H9 (cell line): ENCODE data around the gene PLA2G4C. TPM values are rescaled to one million over a fixed set of nuclear protein-coding genes. Genes with fewer than 3 reads are reported as not detected.

ENCODE experiments used
- DNase-seq: peaks from one replicate; pipeline ENCODE4 v3.0.0-alpha.2; 2017
- H2AFZ ChIP-seq: one replicate; pipeline ENCODE4 v1.6.1; 2013; ENCODE audit warnings: mild to moderate bottlenecking, low read length, control low read depth, moderate library complexity
- H2AK5ac ChIP-seq: 2 replicates; pipeline ENCODE4 v1.6.1; 2013; ENCODE audit warnings: low read length, control low read depth, mixed read lengths; ENCODE audit not compliant: insufficient read length
- H2BK120ac ChIP-seq: one replicate; pipeline ENCODE4 v1.6.1; 2013; ENCODE audit warnings: low read depth, mild to moderate bottlenecking, low read length, control low read depth, inconsistent platforms; ENCODE audit not compliant: poor library complexity, severe bottlenecking
- H2BK12ac ChIP-seq: 2 replicates; pipeline ENCODE4 v1.6.1; 2013; ENCODE audit warnings: low read length, control low read depth, mixed read lengths, low read depth; ENCODE audit not compliant: insufficient read length
- H2BK15ac ChIP-seq: 2 replicates; pipeline ENCODE4 v1.6.1; 2013; ENCODE audit warnings: low read depth, low read length, control low read depth
- H2BK20ac ChIP-seq: one replicate; pipeline ENCODE4 v1.6.1; 2013; ENCODE audit warnings: low read depth, mild to moderate bottlenecking, low read length, control low read depth, inconsistent platforms; ENCODE audit not compliant: poor library complexity, severe bottlenecking
- H2BK5ac ChIP-seq: 2 replicates; pipeline ENCODE4 v1.6.1; 2013; ENCODE audit warnings: low read length, control low read depth, mixed read lengths; ENCODE audit not compliant: insufficient read length
- H3K14ac ChIP-seq: 2 replicates; pipeline ENCODE4 v1.6.1; 2013; ENCODE audit warnings: low read length, control low read depth; ENCODE audit not compliant: insufficient read depth
- H3K18ac ChIP-seq: 2 replicates; pipeline ENCODE4 v1.6.1; 2013; ENCODE audit warnings: low read depth, mild to moderate bottlenecking, mixed read lengths, low read length, control low read depth; ENCODE audit not compliant: insufficient read length
- H3K23ac ChIP-seq: 2 replicates; pipeline ENCODE4 v1.6.1; 2013; ENCODE audit warnings: low read length, control low read depth, mixed read lengths, low read depth; ENCODE audit not compliant: insufficient read length
- H3K23me2 ChIP-seq: 2 replicates; pipeline ENCODE4 v1.6.1; 2013; ENCODE audit warnings: low read depth, mild to moderate bottlenecking, mixed read lengths, low read length, control low read depth; ENCODE audit not compliant: insufficient read length, poor library complexity, severe bottlenecking
- H3K27ac ChIP-seq: 2 replicates; pipeline ENCODE4 v1.5.1; 2013; ENCODE audit warnings: low read length, control low read depth, mixed read lengths, low read depth; ENCODE audit not compliant: insufficient read length
- H3K27me3 ChIP-seq: 2 replicates; pipeline ENCODE4 v1.6.1; 2013; ENCODE audit warnings: low read length, control low read depth, inconsistent platforms; ENCODE audit not compliant: insufficient read depth
- H3K4ac ChIP-seq: 2 replicates; pipeline ENCODE4 v1.6.1; 2013; ENCODE audit warnings: low read depth, mild to moderate bottlenecking, control low read depth, inconsistent platforms, low read length, moderate library complexity
- H3K4me1 ChIP-seq: 2 replicates; pipeline ENCODE4 v1.6.1; 2013; ENCODE audit warnings: low read length, control low read depth, inconsistent platforms; ENCODE audit not compliant: insufficient read depth
- H3K4me2 ChIP-seq: 2 replicates; pipeline ENCODE4 v1.6.1; 2013; ENCODE audit warnings: low read length, control low read depth, mixed read lengths; ENCODE audit not compliant: insufficient read length, insufficient read depth
- H3K56ac ChIP-seq: 2 replicates; pipeline ENCODE4 v1.6.1; 2013; ENCODE audit warnings: low read depth, mild to moderate bottlenecking, mixed read lengths, low read length, control low read depth; ENCODE audit not compliant: insufficient read length
- H3K79me1 ChIP-seq: 2 replicates; pipeline ENCODE4 v1.6.1; 2013; ENCODE audit warnings: low read depth, mild to moderate bottlenecking, moderate library complexity, low read length, control low read depth, inconsistent platforms; ENCODE audit not compliant: insufficient read depth, poor library complexity, severe bottlenecking
- H3K79me2 ChIP-seq: 2 replicates; pipeline ENCODE4 v1.6.1; 2013; ENCODE audit warnings: low read length, control low read depth, inconsistent platforms; ENCODE audit not compliant: insufficient read depth
- H3K9ac ChIP-seq: 2 replicates; pipeline ENCODE4 v1.6.1; 2013; ENCODE audit warnings: low read length, control low read depth, mixed read lengths; ENCODE audit not compliant: insufficient read length; ENCODE audit errors: extremely low read depth
- H3K9me3 ChIP-seq: one replicate; pipeline ENCODE4 v1.6.1; 2013; ENCODE audit warnings: low read depth, low read length, inconsistent platforms; ENCODE audit not compliant: control insufficient read depth
- H3T11ph ChIP-seq: one replicate; pipeline ENCODE4 v1.6.1; 2013; ENCODE audit warnings: mild to moderate bottlenecking, low read length, control low read depth, inconsistent platforms
- H4K20me1 ChIP-seq: one replicate; pipeline ENCODE4 v1.6.1; 2013; ENCODE audit not compliant: control insufficient read depth, insufficient read length, insufficient read depth
- H4K5ac ChIP-seq: 2 replicates; pipeline ENCODE4 v1.6.1; 2013; ENCODE audit warnings: low read depth, mild to moderate bottlenecking, mixed read lengths, low read length, control low read depth; ENCODE audit not compliant: insufficient read length
- H4K8ac ChIP-seq: replicated peaks from 2 replicates; pipeline ENCODE4 v1.6.1; 2013; ENCODE audit warnings: low read length, control low read depth, mixed read lengths, low read depth; ENCODE audit not compliant: insufficient read length
- H4K91ac ChIP-seq: 2 replicates; pipeline ENCODE4 v1.6.1; 2013; ENCODE audit warnings: low read depth, mild to moderate bottlenecking, moderate library complexity, mixed read lengths, low read length, control low read depth; ENCODE audit not compliant: insufficient read length
- H3K27ac Mint-ChIP-seq, 3 experiments: 2 replicates in 2 of 3; 3 replicates in 1 of 3; pipeline ENCODE4 v1.8.0; 2020 to 2021; ENCODE audit warnings: mixed read lengths in 3 of 3, mild to moderate bottlenecking in 1 of 3, moderate library complexity in 1 of 3
- H3K27me3 Mint-ChIP-seq: 2 replicates; pipeline ENCODE4 v1.8.0; 2021; ENCODE audit warnings: low read depth, mild to moderate bottlenecking, moderate library complexity, mixed read lengths
- H3K36me3 Mint-ChIP-seq, 3 experiments: 2 replicates in 2 of 3; 3 replicates in 1 of 3; pipeline ENCODE4 v1.8.0; 2020 to 2021; ENCODE audit warnings: low read depth in 3 of 3, mixed read lengths in 3 of 3; ENCODE audit not compliant: insufficient read depth in 1 of 3
- H3K4me1 Mint-ChIP-seq, 2 experiments: 2 replicates each; pipeline ENCODE4 v1.8.0; 2020; ENCODE audit warnings: mixed read lengths in 2 of 2
- H3K4me3 Mint-ChIP-seq, 2 experiments: 2 replicates in 1 of 2; 3 replicates in 1 of 2; pipeline ENCODE4 v1.8.0; 2020 to 2021; ENCODE audit warnings: mild to moderate bottlenecking in 2 of 2, mixed read lengths in 2 of 2, moderate library complexity in 1 of 2
- H3K9me3 Mint-ChIP-seq, 2 experiments: 2 replicates in 1 of 2; 3 replicates in 1 of 2; pipeline ENCODE4 v1.8.0; 2020; ENCODE audit warnings: mild to moderate bottlenecking in 2 of 2, mixed read lengths in 2 of 2, moderate library complexity in 1 of 2
- CTCF ChIP-seq: fragments of 200-600 bp; sonication (generic); conservative IDR thresholded peaks from 3 replicates; pipeline ENCODE4 v1.8.0; 2021; ENCODE audit warnings: antibody characterized with exemption, mild to moderate bottlenecking
- WGBS: extraction: QIAGEN DNeasy Blood & Tissue Kit; methylation state at CpG from one replicate; pipeline ENCODE4 v1.1.7; 2013; ENCODE audit warnings: missing lambda C conversion rate, low lambda C conversion rate, mixed read lengths; ENCODE audit not compliant: insufficient read length; ENCODE audit errors: extremely low coverage; 5-methylcytosine and 5-hydroxymethylcytosine counted together
- total RNA-seq: library from RNA; stranded (reverse); gene quantifications from 2 replicates; pipeline ENCODE4 v1.2.1, GENCODE V29; 2021

Gene PLA2G4C
- total RNA-seq, 1 experiment from 2014 or later: 7.0 TPM

- H3T11ph ChIP-seq: no peak overlapping the region
- H3K9ac ChIP-seq: no peak overlapping the region
- H2BK20ac ChIP-seq: no peak overlapping the region
- no peaks in the 10 kb centered on the region for H3K27me3 Mint-ChIP-seq
- peak overlapping the region in 2 of 3 experiments; percentile 34 to 46; a peak in 2 of 7 replicates for H3K27ac Mint-ChIP-seq
- no peaks in the 10 kb centered on the region for H3K9me3 ChIP-seq
- no peak overlapping the region for H3K14ac ChIP-seq
- no peak overlapping the region for H2BK120ac ChIP-seq
- no peak overlapping the region for H4K5ac ChIP-seq
- H4K8ac ChIP-seq: no peak overlapping the region
- no peak overlapping the region for H3K4me3 Mint-ChIP-seq
- H3K79me1 ChIP-seq: no peaks in the 10 kb centered on the region
- no peak overlapping the region for H3K27ac ChIP-seq
- DNase-seq: peak; percentile 50
- H3K27me3 ChIP-seq: no peaks in the 10 kb centered on the region
- no peaks in the 10 kb centered on the region for H3K9me3 Mint-ChIP-seq
- no peak overlapping the region for H3K18ac ChIP-seq
- peak; percentile 84 for TF ChIP-seq CTCF
- H3K56ac ChIP-seq: no peak overlapping the region
- H3K4me1 ChIP-seq: no peaks in the 10 kb centered on the region
- no peaks in the 10 kb centered on the region for H3K79me2 ChIP-seq
- no peaks in the 10 kb centered on the region for H3K23me2 ChIP-seq
- H2BK12ac ChIP-seq: no peak overlapping the region
- H4K20me1 ChIP-seq: no peaks in the 10 kb centered on the region
- no peak overlapping the region for H3K23ac ChIP-seq
- H2AFZ ChIP-seq: no peak overlapping the region
- no peak overlapping the region for H2AK5ac ChIP-seq
- H3K4me2 ChIP-seq: no peak overlapping the region
- H4K91ac ChIP-seq: no peak overlapping the region
- no peak overlapping the region for H2BK5ac ChIP-seq
- H3K4me1 Mint-ChIP-seq: no peaks in the 10 kb centered on the region
- WGBS: no CpG with 5 or more reads among the region's 8 CpGs
- no peak overlapping the region for H2BK15ac ChIP-seq
- H3K36me3 Mint-ChIP-seq: peaks cover 10 to 76% (median 64%) of the 10 kb centered on the region in 3 experiments; a peak in 6 of 7 replicates
- no peak overlapping the region for H3K4ac ChIP-seq
These were observed 41.9 kb upstream of the PLA2G4C start for GRCh38 chr19:48152551-48152950.
